Heart left ventricle (tissue), 16 donors: ENCODE data around the gene ANKK1. TPM values are rescaled to one million over a fixed set of nuclear protein-coding genes. Genes with fewer than 3 reads are reported as not detected.

Experiments
- ATAC-seq, 4 donors: fragments of 200-7000 bp; cut with Tn5 transposase; one replicate each; pipeline ENCODE4 v1.9.1; 2020 to 2022; ENCODE audit warnings: moderate library complexity in 4 of 4, mild to moderate bottlenecking in 3 of 4, moderate number of reproducible peaks in 1 of 4
- DNase-seq, 5 donors: peaks; one replicate each; pipeline ENCODE4 v3.0.0-alpha.2; 2020
- H3K27ac ChIP-seq, 12 donors: fragments of 200-600 bp; sonication (generic) in 4 of 12; one replicate each; pipeline versions ENCODE4 v1.5.0 to v1.8.0; 2016 to 2022; ENCODE audit warnings: mild to moderate bottlenecking in 2 of 12
- H3K27me3 ChIP-seq, 9 donors: fragments of 200-600 bp; sonication (generic) in 2 of 9; one replicate each; pipeline versions ENCODE4 v1.5.1 to v1.8.0; 2016 to 2022; ENCODE audit warnings: mild to moderate bottlenecking in 3 of 9
- H3K36me3 ChIP-seq, 9 donors: fragments of 200-600 bp; sonication (generic) in 2 of 9; one replicate each; pipeline versions ENCODE4 v1.5.0 to v1.8.0; 2018 to 2022; ENCODE audit warnings: mild to moderate bottlenecking in 2 of 9
- H3K4me1 ChIP-seq, 12 donors: fragments of 200-600 bp; sonication (generic) in 4 of 12; one replicate each; pipeline versions ENCODE4 v1.5.0 to v1.8.0; 2016 to 2022; ENCODE audit warnings: mild to moderate bottlenecking in 3 of 12
- H3K4me3 ChIP-seq, 12 donors: fragments of 200-600 bp; sonication (generic) in 4 of 12; one replicate each; pipeline versions ENCODE4 v1.5.0 to v1.8.0; 2017 to 2022; ENCODE audit warnings: mild to moderate bottlenecking in 9 of 12, moderate library complexity in 4 of 12
- H3K9me3 ChIP-seq, 12 donors: fragments of 200-600 bp; sonication (generic) in 4 of 12; one replicate each; pipeline versions ENCODE4 v1.5.0 to v1.8.0; 2016 to 2022; ENCODE audit warnings: mild to moderate bottlenecking in 1 of 12
- POLR2A ChIP-seq, 2 donors: fragments of 450-650 bp; IDR thresholded peaks; one replicate each; pipeline ENCODE4 v1.6.1; 2017; ENCODE audit warnings: antibody characterized with exemption in 2 of 2, mild to moderate bottlenecking in 2 of 2, moderate library complexity in 2 of 2
- WGBS, 4 donors: extraction: QIAGEN DNeasy Blood & Tissue Kit in 2 of 4; methylation state at CpG; one replicate each; pipeline versions ENCODE4 v1.1.5 to v1.1.7; 2013 to 2018; 5-methylcytosine and 5-hydroxymethylcytosine counted together
- intact Hi-C, 10 donors: fragments of 100-400 bp; cut with DNase I; formaldehyde crosslinking; loops; one replicate each; pipeline versions ENCODE4 v1.11.1 to v1.14.2; 2022
- polyA plus RNA-seq, 2 donors: library from polyadenylated mRNA; stranded (reverse); fragments of 200-250 nt; gene quantifications; one replicate each; pipeline ENCODE4 v1.2.3, GENCODE V29; 2013
- total RNA-seq, 9 donors: library from RNA; depleted of rRNA in 2 of 9; stranded (reverse); fragments of >200 nt in 2 of 9; fragmentation: NEBNext Ultra II Directional in 3 of 9; extraction: Animal tissue kit (Norgen Biotek cat#: 25700) in 3 of 9; gene quantifications; one replicate each; pipeline versions ENCODE4 v1.1.0 to v1.2.4, GENCODE V29; 2016 to 2023
- TF ChIP-seq, protein P1 (sequence below), 12 donors: fragments of 200-600 bp; sonication (generic) in 4 of 12; IDR thresholded peaks; one replicate each; pipeline versions ENCODE4 v1.5.0 to v1.8.0; 2018 to 2022; ENCODE audit warnings: antibody characterized with exemption in 12 of 12, mild to moderate bottlenecking in 5 of 12
- donor health status: ischemic (EF 13 %, LVEDD 7.1; RV severe dilation, severe dysfunction).
- donor health status: healthy with polysubstance abuse.
- donor health status: DM: no; HTN: yes; CAD: no.
- donor health status: DM: no; HTN: no; CAD: no.
- donor health status: ischemic (EF 25% LVEDD 6.9; RV normal size, moderate dysfunction).
- donor health status: ischemic (EF 25% LVEDD 5.7; RV mildly dilated, moderate dysfunction).
- donor health status: healthy.
- donor health status: DM: yes; HTN: yes; CAD: no.
- donor health status: ischemic (EF 35%, LVEDD 5.7; RV mildly dilated, moderate dysfunction).
- donor health status: nonischemic (EF 11% LVEDD 7.7; RV severe dilation, severe dysfunction).
- donor health status: DM: yes; HTN: yes; CAD: no.
- donor health status: PGD.
- donor health status: ischemic (EF 29% LVEDD 5.4; RV normal size, mild dysfunction).
- donor health status: nonischemic (EF 23%, LVEDD 6.1; RV moderate dilation, normal function).

ANKK1 gene
- total and polyA plus RNA-seq, 11 donors: 0.03 to 0.24 (median 0.10) TPM; not detected in 7

DNA sequence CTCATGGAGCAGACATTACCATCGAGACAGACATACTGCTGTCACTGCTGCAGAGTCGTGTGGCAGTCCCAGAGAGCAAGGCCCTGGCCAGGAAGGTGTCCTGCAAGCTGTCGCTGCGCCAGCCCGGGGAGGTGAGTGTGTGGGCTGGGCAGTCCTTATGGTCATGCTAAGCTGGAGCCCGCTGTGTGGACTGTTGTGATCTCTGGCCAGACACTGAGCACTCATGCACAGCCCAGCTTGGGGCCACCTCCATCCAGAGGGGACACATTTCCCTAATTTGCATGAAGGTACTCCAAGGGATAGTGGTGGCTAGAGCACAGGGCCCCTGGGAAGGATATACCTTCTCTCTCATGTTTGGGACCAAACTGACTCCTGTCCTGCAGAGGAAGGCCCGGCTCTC, 9.6 kb downstream of the ANKK1 start:
- TF ChIP-seq POLR2A (IDR thresholded peaks at IDR 0.05): no peak
- TF ChIP-seq, protein P1, sequence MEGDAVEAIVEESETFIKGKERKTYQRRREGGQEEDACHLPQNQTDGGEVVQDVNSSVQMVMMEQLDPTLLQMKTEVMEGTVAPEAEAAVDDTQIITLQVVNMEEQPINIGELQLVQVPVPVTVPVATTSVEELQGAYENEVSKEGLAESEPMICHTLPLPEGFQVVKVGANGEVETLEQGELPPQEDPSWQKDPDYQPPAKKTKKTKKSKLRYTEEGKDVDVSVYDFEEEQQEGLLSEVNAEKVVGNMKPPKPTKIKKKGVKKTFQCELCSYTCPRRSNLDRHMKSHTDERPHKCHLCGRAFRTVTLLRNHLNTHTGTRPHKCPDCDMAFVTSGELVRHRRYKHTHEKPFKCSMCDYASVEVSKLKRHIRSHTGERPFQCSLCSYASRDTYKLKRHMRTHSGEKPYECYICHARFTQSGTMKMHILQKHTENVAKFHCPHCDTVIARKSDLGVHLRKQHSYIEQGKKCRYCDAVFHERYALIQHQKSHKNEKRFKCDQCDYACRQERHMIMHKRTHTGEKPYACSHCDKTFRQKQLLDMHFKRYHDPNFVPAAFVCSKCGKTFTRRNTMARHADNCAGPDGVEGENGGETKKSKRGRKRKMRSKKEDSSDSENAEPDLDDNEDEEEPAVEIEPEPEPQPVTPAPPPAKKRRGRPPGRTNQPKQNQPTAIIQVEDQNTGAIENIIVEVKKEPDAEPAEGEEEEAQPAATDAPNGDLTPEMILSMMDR (IDR thresholded peaks at IDR 0.05): no peak
- Histone ChIP-seq H3K4me1 (no peaks in the 10 kb centered on the region), H3K27me3 (no peaks in the 10 kb centered on the region), H3K27ac (no peak overlapping the region), H3K9me3 (no peaks in the 10 kb centered on the region), H3K36me3 (no peaks in the 10 kb centered on the region), H3K4me3 (no peak overlapping the region)
- ATAC-seq (no peak), DNase-seq (no peak)
- intact Hi-C loops: no loop called here
- 72 to 89% (median 79%) methylated on average over 3 to 7 of the region's 7 CpGs for WGBS, 4 donors

DNA sequence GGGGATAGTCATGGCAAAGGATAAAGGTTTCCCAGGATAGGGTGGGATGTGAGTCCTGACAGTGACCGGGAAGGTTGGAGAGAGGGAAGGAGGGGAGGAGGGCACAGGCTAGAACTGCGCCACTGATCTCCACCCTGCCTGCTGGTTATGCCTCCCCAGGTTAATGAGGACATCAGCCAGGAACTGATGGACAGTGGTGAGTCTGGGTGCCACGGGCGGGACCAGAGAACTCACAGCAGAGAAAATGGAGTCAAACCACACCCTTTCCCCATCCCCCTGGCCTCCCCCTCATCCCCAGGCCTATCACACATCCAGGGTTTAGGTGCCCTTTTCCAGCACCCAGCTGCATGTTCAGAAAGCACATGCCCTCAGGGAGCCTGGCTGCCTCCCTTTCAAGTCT, 10.2 kb downstream of the ANKK1 start:
- intact Hi-C loops: no loop called here
- ATAC-seq (no peak), DNase-seq (no peak)
- Histone ChIP-seq H3K36me3 (no peaks in the 10 kb centered on the region), H3K9me3 (no peaks in the 10 kb centered on the region), H3K4me1 (no peaks in the 10 kb centered on the region), H3K4me3 (no peak overlapping the region), H3K27ac (no peak overlapping the region), H3K27me3 (no peaks in the 10 kb centered on the region)
- TF ChIP-seq, protein P1 (IDR thresholded peaks at IDR 0.05): no peak
- no peak for TF ChIP-seq POLR2A (IDR thresholded peaks at IDR 0.05)
- 95 to 98% (median 97%) methylated on average over 4 of the region's 4 CpGs for WGBS, 4 donors

DNA sequence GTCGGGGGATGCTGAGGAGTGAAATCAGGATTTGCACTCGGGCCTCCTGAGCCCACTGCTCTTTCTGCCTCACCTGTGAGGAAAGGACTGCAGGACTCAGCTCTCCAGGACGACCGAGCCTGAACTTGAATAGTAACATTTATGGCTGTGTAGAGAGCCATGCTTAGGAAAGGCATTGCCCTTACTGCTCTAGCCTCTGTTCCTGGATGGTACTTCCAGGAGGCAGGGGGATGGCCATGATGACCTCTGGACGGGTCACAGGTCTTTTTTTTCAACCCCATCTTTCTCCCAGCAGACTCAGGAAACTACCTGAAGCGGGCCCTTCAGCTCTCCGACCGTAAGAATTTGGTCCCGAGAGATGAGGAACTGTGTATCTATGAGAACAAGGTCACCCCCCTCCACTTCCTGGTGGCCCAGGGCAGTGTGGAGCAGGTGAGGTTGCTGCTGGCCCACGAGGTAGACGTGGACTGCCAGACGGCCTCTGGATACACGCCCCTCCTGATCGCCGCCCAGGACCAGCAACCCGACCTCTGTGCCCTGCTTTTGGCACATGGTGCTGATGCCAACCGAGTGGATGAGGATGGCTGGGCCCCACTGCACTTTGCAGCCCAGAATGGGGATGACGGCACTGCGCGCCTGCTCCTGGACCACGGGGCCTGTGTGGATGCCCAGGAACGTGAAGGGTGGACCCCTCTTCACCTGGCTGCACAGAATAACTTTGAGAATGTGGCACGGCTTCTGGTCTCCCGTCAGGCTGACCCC, 11.3 kb downstream of the ANKK1 start:
- WGBS, 4 donors: 88 to 90% (median 89%) methylated on average over 23 to 24 of the region's 24 CpGs

DNA sequence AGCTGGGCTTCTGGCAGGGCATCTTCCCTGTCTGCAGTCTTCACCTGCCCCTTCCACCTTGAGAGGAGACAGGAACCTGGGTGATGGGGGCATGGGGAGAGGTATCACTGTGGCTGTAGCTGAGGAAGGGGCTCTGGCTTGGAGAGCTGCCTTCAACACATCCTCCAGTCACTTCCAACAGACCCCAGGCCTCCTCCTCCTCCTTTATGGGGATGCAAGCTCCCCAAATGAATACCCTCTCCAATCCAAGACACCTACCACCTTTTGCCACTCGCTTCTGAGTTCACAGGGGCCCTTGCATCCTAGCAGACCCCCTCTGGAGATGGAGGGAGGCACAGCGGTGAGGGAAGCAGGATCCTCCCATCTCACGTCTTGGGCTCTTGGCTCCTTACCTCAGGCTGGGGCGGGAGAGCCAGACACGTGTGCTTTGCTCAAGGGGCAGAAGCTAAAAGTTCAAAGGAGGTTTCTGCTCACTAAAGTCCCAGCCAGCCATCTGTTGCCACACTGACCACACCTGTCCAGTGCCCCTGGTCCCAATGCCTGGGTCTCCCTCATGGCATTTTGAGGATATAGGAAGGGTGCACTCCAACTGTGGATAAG, 13.2 kb downstream of the ANKK1 start:
- DNase-seq: no peak
- Histone ChIP-seq H3K27ac (no peak overlapping the region), H3K36me3 (no peaks in the 10 kb centered on the region), H3K9me3 (no peaks in the 10 kb centered on the region), H3K4me1 (no peaks in the 10 kb centered on the region), H3K27me3 (no peaks in the 10 kb centered on the region), H3K4me3 (no peak overlapping the region)
- no peak for ATAC-seq
- intact Hi-C loops: no loop called here
- TF ChIP-seq POLR2A (IDR thresholded peaks at IDR 0.05): no peak
- TF ChIP-seq, protein P1 (IDR thresholded peaks at IDR 0.05): no peak
- WGBS, 4 donors: 68 to 81% (median 72%) methylated on average over 5 of the region's 5 CpGs

More for the DNA sequence above, 11.3 kb downstream of the ANKK1 start:
- H3K4me1 ChIP-seq: no peaks in the 10 kb centered on the region
- H3K27me3 ChIP-seq: no peaks in the 10 kb centered on the region
- no peaks in the 10 kb centered on the region for H3K36me3 ChIP-seq
- no peak overlapping the region for H3K27ac ChIP-seq
- DNase-seq (no peak), ATAC-seq (no peak)
- H3K4me3 ChIP-seq: no peak overlapping the region
- no peak for TF ChIP-seq POLR2A (IDR thresholded peaks at IDR 0.05)
- TF ChIP-seq, protein P1 (IDR thresholded peaks at IDR 0.05): no peak
- intact Hi-C loops: no loop called here
- no peaks in the 10 kb centered on the region for H3K9me3 ChIP-seq
